ENCODE data around the gene SMAD3. TPM values are rescaled to one million over a fixed set of nuclear protein-coding genes. Genes with fewer than 3 reads are reported as not detected.

The SMAD3 gene
- total and polyA plus RNA-seq, 2 of the 8 experiments (the other 6 are each of a cell fraction or from before 2014, with no cell fraction given) = 10.1 to 12.4 TPM

DNA sequence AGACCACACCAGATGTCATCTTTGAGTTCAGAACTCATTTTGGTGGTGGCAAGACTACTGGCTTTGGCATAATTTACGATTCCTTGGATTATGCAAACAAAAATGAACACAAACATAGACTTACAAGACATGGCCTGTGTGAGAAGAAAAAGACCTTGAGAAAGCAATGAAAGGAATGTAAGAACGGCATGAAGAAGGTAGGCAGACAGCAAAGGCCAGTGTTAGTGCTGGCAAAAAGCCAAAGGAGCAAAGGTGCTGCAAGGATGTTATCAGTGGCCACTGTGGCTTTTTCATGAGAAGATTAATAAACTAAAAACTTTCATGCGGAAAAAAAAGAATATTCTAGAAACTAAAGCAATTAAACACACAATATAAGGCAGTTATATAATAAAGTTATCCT lies 167.2 kb downstream of the SMAD3 start (continued):
- TF ChIP-seq, protein P1, sequence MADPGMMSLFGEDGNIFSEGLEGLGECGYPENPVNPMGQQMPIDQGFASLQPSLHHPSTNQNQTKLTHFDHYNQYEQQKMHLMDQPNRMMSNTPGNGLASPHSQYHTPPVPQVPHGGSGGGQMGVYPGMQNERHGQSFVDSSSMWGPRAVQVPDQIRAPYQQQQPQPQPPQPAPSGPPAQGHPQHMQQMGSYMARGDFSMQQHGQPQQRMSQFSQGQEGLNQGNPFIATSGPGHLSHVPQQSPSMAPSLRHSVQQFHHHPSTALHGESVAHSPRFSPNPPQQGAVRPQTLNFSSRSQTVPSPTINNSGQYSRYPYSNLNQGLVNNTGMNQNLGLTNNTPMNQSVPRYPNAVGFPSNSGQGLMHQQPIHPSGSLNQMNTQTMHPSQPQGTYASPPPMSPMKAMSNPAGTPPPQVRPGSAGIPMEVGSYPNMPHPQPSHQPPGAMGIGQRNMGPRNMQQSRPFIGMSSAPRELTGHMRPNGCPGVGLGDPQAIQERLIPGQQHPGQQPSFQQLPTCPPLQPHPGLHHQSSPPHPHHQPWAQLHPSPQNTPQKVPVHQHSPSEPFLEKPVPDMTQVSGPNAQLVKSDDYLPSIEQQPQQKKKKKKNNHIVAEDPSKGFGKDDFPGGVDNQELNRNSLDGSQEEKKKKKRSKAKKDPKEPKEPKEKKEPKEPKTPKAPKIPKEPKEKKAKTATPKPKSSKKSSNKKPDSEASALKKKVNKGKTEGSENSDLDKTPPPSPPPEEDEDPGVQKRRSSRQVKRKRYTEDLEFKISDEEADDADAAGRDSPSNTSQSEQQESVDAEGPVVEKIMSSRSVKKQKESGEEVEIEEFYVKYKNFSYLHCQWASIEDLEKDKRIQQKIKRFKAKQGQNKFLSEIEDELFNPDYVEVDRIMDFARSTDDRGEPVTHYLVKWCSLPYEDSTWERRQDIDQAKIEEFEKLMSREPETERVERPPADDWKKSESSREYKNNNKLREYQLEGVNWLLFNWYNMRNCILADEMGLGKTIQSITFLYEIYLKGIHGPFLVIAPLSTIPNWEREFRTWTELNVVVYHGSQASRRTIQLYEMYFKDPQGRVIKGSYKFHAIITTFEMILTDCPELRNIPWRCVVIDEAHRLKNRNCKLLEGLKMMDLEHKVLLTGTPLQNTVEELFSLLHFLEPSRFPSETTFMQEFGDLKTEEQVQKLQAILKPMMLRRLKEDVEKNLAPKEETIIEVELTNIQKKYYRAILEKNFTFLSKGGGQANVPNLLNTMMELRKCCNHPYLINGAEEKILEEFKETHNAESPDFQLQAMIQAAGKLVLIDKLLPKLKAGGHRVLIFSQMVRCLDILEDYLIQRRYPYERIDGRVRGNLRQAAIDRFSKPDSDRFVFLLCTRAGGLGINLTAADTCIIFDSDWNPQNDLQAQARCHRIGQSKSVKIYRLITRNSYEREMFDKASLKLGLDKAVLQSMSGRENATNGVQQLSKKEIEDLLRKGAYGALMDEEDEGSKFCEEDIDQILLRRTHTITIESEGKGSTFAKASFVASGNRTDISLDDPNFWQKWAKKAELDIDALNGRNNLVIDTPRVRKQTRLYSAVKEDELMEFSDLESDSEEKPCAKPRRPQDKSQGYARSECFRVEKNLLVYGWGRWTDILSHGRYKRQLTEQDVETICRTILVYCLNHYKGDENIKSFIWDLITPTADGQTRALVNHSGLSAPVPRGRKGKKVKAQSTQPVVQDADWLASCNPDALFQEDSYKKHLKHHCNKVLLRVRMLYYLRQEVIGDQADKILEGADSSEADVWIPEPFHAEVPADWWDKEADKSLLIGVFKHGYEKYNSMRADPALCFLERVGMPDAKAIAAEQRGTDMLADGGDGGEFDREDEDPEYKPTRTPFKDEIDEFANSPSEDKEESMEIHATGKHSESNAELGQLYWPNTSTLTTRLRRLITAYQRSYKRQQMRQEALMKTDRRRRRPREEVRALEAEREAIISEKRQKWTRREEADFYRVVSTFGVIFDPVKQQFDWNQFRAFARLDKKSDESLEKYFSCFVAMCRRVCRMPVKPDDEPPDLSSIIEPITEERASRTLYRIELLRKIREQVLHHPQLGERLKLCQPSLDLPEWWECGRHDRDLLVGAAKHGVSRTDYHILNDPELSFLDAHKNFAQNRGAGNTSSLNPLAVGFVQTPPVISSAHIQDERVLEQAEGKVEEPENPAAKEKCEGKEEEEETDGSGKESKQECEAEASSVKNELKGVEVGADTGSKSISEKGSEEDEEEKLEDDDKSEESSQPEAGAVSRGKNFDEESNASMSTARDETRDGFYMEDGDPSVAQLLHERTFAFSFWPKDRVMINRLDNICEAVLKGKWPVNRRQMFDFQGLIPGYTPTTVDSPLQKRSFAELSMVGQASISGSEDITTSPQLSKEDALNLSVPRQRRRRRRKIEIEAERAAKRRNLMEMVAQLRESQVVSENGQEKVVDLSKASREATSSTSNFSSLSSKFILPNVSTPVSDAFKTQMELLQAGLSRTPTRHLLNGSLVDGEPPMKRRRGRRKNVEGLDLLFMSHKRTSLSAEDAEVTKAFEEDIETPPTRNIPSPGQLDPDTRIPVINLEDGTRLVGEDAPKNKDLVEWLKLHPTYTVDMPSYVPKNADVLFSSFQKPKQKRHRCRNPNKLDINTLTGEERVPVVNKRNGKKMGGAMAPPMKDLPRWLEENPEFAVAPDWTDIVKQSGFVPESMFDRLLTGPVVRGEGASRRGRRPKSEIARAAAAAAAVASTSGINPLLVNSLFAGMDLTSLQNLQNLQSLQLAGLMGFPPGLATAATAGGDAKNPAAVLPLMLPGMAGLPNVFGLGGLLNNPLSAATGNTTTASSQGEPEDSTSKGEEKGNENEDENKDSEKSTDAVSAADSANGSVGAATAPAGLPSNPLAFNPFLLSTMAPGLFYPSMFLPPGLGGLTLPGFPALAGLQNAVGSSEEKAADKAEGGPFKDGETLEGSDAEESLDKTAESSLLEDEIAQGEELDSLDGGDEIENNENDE (IDR thresholded peaks at IDR 0.05; ENCODE audit: insufficient replicate concordance, low read length) = no peak
- TF ChIP-seq JUN (IDR thresholded peaks at IDR 0.05; ENCODE audit: low read depth, low read length) = no peak
- TF ChIP-seq, protein P2, sequence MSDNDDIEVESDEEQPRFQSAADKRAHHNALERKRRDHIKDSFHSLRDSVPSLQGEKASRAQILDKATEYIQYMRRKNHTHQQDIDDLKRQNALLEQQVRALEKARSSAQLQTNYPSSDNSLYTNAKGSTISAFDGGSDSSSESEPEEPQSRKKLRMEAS (IDR thresholded peaks at IDR 0.05) = no peak
- no peak for TF ChIP-seq TAF1 (IDR thresholded peaks at IDR 0.05; ENCODE audit: low read depth, low read length)
- TF ChIP-seq SP1 (IDR thresholded peaks at IDR 0.05; ENCODE audit: low read depth, low read length) = no peak
- TF ChIP-seq SAP30 (IDR thresholded peaks at IDR 0.05; ENCODE audit: insufficient read depth, insufficient replicate concordance, low read length) = no peak
- no peak for TF ChIP-seq ASH2L (IDR thresholded peaks at IDR 0.05; ENCODE audit: low read length)
- no peak for TF ChIP-seq PHF8 (conservative IDR thresholded peaks at IDR 0.05; ENCODE audit: low read depth, low read length)
- no peak for TF ChIP-seq EZH2 (IDR thresholded peaks at IDR 0.05; ENCODE audit: low read depth, low read length, severe bottlenecking)
- no peak for TF ChIP-seq CTBP2 (IDR thresholded peaks at IDR 0.05; ENCODE audit: borderline replicate concordance, insufficient read depth, insufficient read length, low read length)
- TF ChIP-seq, protein P3, sequence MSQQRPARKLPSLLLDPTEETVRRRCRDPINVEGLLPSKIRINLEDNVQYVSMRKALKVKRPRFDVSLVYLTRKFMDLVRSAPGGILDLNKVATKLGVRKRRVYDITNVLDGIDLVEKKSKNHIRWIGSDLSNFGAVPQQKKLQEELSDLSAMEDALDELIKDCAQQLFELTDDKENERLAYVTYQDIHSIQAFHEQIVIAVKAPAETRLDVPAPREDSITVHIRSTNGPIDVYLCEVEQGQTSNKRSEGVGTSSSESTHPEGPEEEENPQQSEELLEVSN (IDR thresholded peaks at IDR 0.05) = no peak

Data from H1 (cell line).